SU-DHL-6 (cell line): Measurements from ENCODE around the gene CLTA.

Experiments used
- CTCF ChIP-seq: fragments of 200-600 bp; sonication (generic); IDR thresholded peaks from one replicate; pipeline ENCODE4 v1.5.1; 2017; ENCODE audit warnings: antibody characterized with exemption, mild to moderate bottlenecking, low read length, moderate library complexity; ENCODE audit not compliant: insufficient read depth, poor library complexity, severe bottlenecking
- EZH2phosphoT487 ChIP-seq: fragments of 200-600 bp; sonication (generic), shearing (Covaris generic); conservative IDR thresholded peaks from 2 replicates; pipeline ENCODE4 v1.6.1; 2018; ENCODE audit warnings: mild to moderate bottlenecking, antibody characterized with exemption, low read length, moderate library complexity, mixed read lengths

DNA sequence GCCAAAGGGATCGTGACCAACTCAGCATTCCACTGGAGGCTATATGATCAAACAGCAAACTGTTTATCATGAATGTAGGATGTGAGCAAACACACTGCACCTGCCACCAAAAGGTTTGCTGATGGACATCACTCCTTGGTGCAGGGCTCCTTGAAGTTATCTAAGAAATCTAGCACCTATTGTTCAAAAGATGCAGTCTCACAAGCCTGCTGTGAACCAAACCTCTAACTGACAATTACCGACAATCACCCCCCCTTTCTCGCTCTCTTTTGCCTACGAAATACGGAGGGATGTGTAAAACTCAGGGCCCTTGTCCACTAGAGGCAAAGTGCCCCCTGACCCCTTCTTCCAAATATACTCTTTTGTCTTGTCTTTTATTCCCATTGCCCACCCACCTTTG, 2.5 kb upstream of the CLTA start:
- TF ChIP-seq CTCF (no peak), EZH2phosphoT487 (no peak)
